WI38 (cell line): ENCODE data around the gene CLSTN2.

Source experiments
- H3K4me3 ChIP-seq: 2 replicates; pipeline ENCODE4 v1.5.1; 2011; ENCODE audit warnings: low read depth, mild to moderate bottlenecking, control low read depth, low read length
- TF ChIP-seq, protein P1 (sequence below): IDR thresholded peaks from 2 replicates; pipeline ENCODE4 v1.5.1; 2012; ENCODE audit warnings: low read depth, mild to moderate bottlenecking, control low read depth, low read length

Gene CLSTN2

DNA sequence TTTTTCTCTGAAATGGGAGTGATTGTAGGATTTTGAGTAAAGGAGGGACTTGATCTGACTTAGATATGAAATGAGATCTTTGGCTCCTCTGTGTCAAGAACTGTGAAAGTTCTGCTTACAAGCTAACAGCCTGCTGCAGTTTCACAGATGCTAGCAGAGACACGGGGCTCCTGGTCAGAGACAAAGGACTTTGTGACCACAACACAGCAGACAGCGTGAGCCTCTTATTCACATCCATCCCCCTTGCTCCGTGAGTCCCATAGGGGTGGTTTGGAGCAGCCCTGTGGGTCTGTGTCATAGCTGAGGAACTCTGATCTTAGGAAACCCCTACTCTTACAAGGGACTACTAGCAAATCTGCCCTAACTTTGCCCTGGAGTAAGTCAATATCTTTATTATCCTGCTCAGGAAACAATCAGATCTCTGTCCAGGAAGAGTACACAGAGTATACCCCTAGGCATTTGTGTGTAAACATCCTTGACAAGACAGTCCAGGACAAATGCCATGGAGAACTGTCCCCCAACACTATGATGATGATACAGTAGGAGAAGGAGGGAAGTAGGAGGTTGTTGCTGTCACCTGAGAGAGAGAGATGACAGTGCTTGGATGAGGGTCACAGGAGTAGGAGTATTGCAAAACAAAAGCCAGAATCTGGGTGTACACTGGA is 80.0 kb downstream of the CLSTN2 start:
- no peak overlapping the region for H3K4me3 ChIP-seq
- TF ChIP-seq, protein P1, sequence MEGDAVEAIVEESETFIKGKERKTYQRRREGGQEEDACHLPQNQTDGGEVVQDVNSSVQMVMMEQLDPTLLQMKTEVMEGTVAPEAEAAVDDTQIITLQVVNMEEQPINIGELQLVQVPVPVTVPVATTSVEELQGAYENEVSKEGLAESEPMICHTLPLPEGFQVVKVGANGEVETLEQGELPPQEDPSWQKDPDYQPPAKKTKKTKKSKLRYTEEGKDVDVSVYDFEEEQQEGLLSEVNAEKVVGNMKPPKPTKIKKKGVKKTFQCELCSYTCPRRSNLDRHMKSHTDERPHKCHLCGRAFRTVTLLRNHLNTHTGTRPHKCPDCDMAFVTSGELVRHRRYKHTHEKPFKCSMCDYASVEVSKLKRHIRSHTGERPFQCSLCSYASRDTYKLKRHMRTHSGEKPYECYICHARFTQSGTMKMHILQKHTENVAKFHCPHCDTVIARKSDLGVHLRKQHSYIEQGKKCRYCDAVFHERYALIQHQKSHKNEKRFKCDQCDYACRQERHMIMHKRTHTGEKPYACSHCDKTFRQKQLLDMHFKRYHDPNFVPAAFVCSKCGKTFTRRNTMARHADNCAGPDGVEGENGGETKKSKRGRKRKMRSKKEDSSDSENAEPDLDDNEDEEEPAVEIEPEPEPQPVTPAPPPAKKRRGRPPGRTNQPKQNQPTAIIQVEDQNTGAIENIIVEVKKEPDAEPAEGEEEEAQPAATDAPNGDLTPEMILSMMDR, result no peak

DNA sequence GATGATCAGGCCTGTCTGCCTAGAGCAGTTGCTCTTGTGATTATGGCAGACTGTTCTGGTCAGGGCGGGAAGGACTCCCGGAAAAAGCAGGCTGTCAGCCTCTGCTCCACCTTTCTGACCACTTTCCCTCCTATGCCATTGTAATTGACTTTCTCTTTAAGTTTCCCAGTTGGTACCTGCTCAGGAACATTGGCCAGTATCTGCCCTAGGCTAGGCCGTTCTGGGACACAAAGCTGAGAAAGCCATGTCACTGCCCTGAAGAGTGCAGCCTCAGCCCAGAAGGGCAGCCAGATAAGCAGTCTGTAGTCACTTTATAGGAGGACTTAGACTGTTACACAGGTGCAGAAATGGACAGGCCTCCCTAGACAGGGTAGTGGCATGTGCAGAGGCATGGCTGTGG is 80.8 kb downstream of the CLSTN2 start:
- TF ChIP-seq, protein P1, result no peak

DNA sequence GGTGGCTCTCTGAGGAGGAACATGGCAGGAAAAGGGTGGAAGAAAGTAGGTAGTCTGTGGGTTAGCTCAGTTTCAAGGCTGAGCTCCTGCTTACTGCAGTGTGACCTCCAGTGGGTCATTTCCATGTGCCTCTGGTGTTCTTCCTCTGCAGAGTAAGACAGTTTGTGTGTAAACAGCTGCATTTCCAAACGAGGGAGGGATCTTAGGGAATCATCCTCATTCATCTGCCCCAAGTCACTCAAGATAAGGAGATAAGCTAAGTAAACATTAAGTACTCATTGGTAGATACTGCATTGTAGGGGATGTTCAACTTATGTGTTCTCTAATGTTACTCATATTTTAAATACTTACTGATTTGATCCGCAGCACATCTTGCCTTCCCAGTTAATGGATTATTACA is 83.6 kb downstream of the CLSTN2 start:
- TF ChIP-seq, protein P1, result no peak

More for the DNA sequence above, 80.8 kb downstream of the CLSTN2 start:
- no peak overlapping the region for H3K4me3 ChIP-seq

DNA sequence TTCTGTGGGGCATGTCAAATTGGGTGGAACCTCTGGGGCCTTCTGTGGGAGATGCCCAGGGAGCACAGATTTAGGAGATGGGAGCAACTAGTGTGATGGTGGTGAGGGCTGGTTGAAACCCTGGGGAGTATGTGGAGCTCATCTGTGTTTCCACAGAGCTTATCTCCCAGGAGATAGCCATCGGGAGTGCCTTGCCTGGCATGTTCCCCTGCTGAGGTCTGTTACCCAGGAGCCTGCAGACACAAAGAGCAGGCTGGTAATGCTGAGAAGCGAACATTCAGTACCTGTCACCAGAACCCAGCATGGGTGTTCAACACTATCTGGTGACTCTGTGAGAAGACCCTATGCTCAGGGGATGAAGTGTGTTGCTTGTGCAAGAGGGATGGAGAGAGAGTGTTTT is 85.0 kb downstream of the CLSTN2 start:
- no peak overlapping the region for H3K4me3 ChIP-seq

More for the DNA sequence above, 83.6 kb downstream of the CLSTN2 start:
- H3K4me3 ChIP-seq, result no peak overlapping the region

DNA sequence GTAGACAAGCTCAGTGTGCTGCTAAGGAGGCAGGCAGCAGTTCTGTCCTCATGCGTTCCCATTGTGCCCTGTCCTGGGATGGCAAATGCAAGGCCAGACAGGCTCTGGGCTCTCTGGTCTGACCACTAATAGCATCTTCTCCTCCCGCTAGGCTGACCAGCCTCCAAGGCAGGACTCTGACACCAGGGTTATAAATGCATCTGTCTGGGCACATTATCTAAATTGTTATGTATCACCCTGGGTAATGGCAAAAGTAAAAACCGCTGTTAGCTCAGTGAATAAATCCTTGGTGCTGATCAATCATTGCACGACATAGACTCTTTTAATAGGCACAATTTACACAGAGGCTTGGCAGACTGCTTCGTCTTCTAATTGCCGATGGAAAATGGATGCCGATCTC is 85.6 kb downstream of the CLSTN2 start:
- no peak overlapping the region for H3K4me3 ChIP-seq
- TF ChIP-seq, protein P1, result no peak

More for the DNA sequence above, 85.0 kb downstream of the CLSTN2 start:
- TF ChIP-seq, protein P1, result no peak

DNA sequence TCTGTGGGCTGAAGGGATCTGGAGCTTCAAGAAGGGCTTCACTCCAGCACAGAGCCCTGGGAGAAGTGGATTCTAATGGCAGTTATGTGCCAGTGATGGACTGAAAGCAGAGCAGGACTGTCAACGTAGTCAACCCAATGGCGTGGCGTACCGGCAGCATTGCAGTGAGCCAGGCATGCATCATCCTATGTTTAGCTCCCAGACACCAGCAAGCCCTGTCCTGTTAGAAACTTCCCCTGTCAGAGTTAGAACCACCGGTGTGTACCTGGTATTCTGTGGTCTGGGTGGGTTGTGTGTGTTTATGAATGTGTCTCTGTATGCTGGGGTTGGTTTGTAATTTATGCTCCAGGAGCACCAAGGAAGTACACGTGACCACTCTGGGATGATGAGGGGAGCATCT is 86.3 kb downstream of the CLSTN2 start:
- H3K4me3 ChIP-seq, result no peak overlapping the region
- TF ChIP-seq, protein P1, result no peak

DNA sequence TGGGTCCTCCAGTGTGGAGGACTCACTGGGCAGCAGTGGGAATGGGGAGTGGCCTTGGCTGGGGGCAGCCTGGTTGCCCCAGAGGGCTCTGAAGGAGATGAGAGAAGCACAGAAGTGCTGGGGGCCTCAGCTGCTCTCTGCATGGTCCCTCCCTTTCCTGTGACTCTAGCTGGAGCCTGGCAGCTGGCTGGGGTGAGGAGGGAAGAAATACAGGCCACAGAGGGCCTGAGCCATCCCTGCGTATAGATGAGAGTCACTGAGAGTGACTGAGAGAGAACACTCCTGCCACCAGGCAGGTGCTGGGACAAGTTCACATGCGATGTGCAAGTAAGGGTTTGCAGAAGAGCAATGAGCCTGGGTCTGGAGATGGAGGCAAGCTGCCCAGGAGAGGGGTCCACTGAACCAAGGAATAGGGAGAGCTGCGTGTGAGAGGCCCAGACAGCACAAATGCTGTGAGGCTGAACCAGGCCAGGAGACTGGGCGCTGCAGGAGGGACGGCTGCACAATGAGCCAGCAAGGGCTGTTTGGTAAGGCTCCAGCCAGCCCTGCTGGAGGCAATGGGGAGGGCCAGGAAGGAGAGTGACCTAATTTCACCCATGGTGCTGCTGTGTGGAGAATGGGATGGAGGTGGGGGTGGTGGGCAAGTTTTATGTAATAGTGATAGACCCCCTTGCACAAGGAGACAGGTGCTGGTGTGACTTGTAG is 87.2 kb downstream of the CLSTN2 start:
- H3K4me3 ChIP-seq, result no peak overlapping the region
- TF ChIP-seq, protein P1, result no peak
